ENCODE measurements around the gene LSP1. TPM values are rescaled to one million over a fixed set of nuclear protein-coding genes. Genes with fewer than 3 reads are reported as not detected.

LSP1 gene
- total and polyA plus RNA-seq, 2 of the 8 experiments (the other 6 are each of a cell fraction or from before 2014, with no cell fraction given), result 0.03 TPM; not detected in 1

DNA sequence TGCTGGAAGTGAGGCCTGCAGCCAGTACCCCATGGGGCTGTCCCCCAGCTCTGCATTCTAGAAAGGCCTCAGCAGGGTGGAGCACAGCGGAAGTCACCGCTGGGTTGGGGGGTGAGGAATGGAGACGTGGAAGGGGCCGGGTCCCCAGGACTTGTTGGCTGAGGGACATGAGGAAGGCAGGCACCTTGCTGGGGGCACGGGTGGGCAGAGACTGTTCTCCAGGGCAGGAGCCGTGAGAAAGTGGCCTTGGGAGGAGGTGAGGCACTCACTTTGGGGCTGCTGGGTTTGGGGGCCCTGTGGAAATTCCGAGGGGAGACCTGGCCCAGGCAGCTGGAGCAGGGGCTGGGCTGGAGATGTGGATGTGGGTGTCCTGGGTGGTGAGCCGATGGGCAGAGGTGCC, 9.1 kb upstream of the LSP1 start:
- Histone ChIP-seq H3K9ac (replicated peaks in 1 of 4; ENCODE audit: extremely low read depth in 1 of 4, low read depth in 3 of 4, low read length in 3 of 4) (no peak overlapping the region), H4K91ac (replicated peaks; ENCODE audit: insufficient read length, low read length) (no peak overlapping the region), H3K18ac (ENCODE audit: extremely low read depth, low read length) (no peak overlapping the region), H3K14ac (ENCODE audit: insufficient read length) (no peak overlapping the region), H2BK120ac (replicated peaks; ENCODE audit: low read depth, low read length) (no peak overlapping the region), H2AFZ (ENCODE audit: low read length) (no peak overlapping the region), H3K9me3 (ENCODE audit: insufficient read depth in 2 of 2, low read depth in 1 of 2, low read length in 1 of 2) (no peaks in the 10 kb centered on the region), H3K4ac (replicated peaks; ENCODE audit: insufficient read length, low read depth, low read length) (no peak overlapping the region), H2BK5ac (ENCODE audit: low read depth, low read length) (no peak overlapping the region), H3K23me2 (ENCODE audit: low read depth, low read length) (no peaks in the 10 kb centered on the region), H2AK5ac (ENCODE audit: low read depth, low read length) (no peak overlapping the region), H3K4me1 (replicated peaks in 1 of 4; ENCODE audit: control insufficient read depth in 3 of 4, insufficient read depth in 4 of 4, low read length in 3 of 4) (peaks cover 0 to 3% (median 0%) of the 10 kb centered on the region in 4 experiments; a peak in 1 of 7 replicates), H2BK12ac (ENCODE audit: low read depth, low read length) (no peak overlapping the region), H4K20me1 (replicated peaks in 1 of 2; ENCODE audit: control insufficient read depth in 1 of 2, insufficient read depth in 2 of 2, low read length in 2 of 2) (no peaks in the 10 kb centered on the region), H3K79me1 (ENCODE audit: low read depth, low read length) (no peaks in the 10 kb centered on the region), H3K4me3 (ENCODE audit: extremely low read depth in 1 of 4, insufficient read depth in 2 of 4, low read depth in 3 of 4, low read length in 4 of 4) (no peak overlapping the region), H3K4me2 (ENCODE audit: insufficient read depth in 1 of 2, low read depth in 2 of 2, low read length in 2 of 2) (no peak overlapping the region), H3K56ac (replicated peaks; ENCODE audit: insufficient read length, low read depth, low read length) (no peak overlapping the region), H2BK20ac (ENCODE audit: low read length) (no peak overlapping the region), H3K27ac (ENCODE audit: low read depth, low read length) (no peak overlapping the region), H3K27me3 (replicated peaks in 1 of 4; ENCODE audit: control insufficient read depth in 3 of 4, extremely low read depth in 1 of 4, insufficient read depth in 3 of 4, low read length in 3 of 4) (no peaks in the 10 kb centered on the region), H2BK15ac (ENCODE audit: low read length) (no peak overlapping the region), H4K8ac (ENCODE audit: extremely low read depth, insufficient read depth, low read length) (no peak overlapping the region), H4K5ac (ENCODE audit: insufficient read length, low read depth, low read length) (no peak overlapping the region), H3K79me2 (ENCODE audit: control insufficient read depth in 1 of 2, insufficient read depth in 2 of 2, low read length in 2 of 2) (no peaks in the 10 kb centered on the region), H3K36me3 (ENCODE audit: control insufficient read depth in 2 of 4, insufficient read depth in 4 of 4, low read length in 3 of 4) (no peaks in the 10 kb centered on the region), H3K23ac (ENCODE audit: insufficient read length) (no peak overlapping the region)
- 76% methylated on average over 5 of the region's 8 CpGs; no CpG with 5 or more reads in 1 of the 2 experiments for WGBS, 2 experiments (ENCODE audit: extremely low coverage in 1 of 2, insufficient coverage in 1 of 2, insufficient read length in 1 of 2, insufficient replicate concordance in 2 of 2, low coverage in 1 of 2, low lambda C conversion rate in 2 of 2, missing lambda C conversion rate in 1 of 2)
- DNase-seq (ENCODE audit: low read depth in 1 of 2, low spot score in 2 of 2), result no peak
- CTCF ChIA-PET (ENCODE audit: partially characterized antibody), result interaction anchor here (0.9 to 3.7 kb wide), 5 partner anchors 11 to 312 kb away, joined by 3 to 34 read pairs (median 4); no protein-coding TSS in a partner anchor
- no peak for FAIRE-seq
- no peak for TF ChIP-seq ASH2L (IDR thresholded peaks at IDR 0.05; ENCODE audit: low read length)
- TF ChIP-seq SIN3A (conservative IDR thresholded peaks at IDR 0.05 in 1 of 2, IDR thresholded peaks at IDR 0.05 in 1 of 2; ENCODE audit: low read depth in 1 of 2, low read length in 2 of 2), result no peak
- TF ChIP-seq EP300 (IDR thresholded peaks at IDR 0.05; ENCODE audit: borderline replicate concordance in 1 of 2, low read depth in 2 of 2, low read length in 2 of 2), result no peak
- POLR2A ChIA-PET (ENCODE audit: partially characterized antibody), result no interaction called here

All from H1 (cell line).